GM19452 (cell line): ENCODE results near the gene HIVEP2.

Experiments
- ATAC-seq: cut with Tn5 transposase; IDR thresholded peaks from one replicate; pipeline ENCODE4 v1.9.1; 2021; ENCODE audit not compliant: unreplicated experiment

Gene HIVEP2

DNA sequence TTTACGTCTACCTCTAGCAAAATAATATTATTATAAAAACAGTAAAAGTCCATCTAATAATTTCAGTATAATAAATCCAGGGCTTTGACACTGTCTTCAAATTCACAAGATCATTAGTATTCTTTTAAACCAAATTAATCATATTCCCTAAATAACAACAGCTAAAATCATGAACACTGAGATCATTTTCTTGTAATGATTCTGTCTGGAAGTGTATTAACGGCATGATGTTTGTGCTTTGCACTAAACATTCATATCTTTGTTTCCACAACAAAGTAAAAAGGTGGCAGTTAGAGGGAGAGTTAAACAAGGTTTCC lies 18.8 kb downstream of the HIVEP2 start:
- ATAC-seq = no peak

DNA sequence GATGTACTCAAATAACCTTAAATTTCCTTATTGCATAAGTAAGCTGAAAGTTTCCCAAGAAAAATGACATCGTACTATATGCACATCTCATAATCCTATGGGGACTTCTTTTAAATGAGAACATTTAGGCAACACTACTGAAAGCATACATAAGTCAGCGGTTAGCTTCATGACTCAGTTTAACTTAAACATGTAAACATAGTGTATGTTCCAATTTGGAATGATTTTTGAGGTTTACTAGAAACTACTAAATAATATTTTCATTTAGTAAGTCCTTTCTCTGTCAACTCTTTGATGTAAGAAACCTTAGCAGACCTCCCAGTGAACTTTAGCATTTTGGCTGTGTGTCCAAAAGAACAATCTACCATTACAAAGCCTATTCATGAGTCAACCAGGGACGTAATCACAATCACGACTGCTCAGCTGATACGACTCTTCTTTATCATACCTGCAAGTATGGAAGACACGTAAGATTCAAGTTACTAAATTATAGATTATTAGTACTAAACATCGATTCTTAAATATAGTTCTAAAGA lies 19.3 kb downstream of the HIVEP2 start:
- no peak for ATAC-seq

DNA sequence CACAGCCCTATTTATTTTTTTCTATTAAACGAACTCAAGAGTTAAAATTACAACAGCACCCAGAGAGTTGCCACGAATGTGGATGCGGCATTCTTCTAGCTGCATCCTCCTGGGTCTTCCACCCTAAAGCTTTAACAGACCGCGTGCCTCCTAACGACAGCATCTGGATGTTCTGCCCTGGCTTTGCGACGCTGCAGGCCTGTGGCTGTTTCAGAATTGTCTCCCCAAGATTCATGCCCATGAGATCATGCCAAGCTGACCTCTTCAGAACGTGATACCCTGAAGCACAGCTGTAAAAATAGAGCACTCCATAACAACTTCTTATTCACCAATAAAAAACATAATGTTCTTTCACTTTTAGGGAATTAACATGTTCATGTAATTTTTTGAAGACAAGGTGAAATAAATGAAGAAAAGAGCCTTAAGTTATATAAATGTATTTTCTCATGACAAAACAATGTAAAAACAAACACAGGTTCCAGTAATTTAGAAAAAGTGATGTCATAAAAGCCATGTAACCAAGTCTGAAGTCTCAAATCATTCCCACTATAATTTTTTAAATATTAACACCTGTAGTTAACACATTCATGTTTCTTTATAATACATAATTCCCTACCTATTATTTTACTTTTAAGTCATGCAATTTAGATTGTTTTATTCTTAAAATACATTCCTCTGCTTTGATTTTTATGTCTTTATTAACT lies 26.5 kb downstream of the HIVEP2 start:
- no peak for ATAC-seq

DNA sequence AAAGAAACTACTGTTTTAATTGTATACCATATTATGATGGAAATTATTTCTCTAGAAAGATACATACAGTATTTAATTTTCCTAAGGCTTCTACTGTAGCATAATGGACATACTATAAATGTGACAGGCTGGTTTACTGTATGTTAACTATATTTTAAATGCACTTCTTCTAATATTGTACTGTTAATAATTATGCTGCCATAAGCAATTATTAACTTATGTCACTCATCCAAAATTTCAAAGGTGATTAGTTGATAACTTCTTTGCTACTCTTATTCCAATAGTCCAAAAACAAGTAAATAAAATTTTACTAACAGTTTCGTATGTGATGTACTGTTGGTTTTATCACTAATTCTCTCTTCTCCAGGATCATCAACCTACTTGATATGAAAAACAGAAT lies 28.1 kb downstream of the HIVEP2 start:
- no peak for ATAC-seq

DNA sequence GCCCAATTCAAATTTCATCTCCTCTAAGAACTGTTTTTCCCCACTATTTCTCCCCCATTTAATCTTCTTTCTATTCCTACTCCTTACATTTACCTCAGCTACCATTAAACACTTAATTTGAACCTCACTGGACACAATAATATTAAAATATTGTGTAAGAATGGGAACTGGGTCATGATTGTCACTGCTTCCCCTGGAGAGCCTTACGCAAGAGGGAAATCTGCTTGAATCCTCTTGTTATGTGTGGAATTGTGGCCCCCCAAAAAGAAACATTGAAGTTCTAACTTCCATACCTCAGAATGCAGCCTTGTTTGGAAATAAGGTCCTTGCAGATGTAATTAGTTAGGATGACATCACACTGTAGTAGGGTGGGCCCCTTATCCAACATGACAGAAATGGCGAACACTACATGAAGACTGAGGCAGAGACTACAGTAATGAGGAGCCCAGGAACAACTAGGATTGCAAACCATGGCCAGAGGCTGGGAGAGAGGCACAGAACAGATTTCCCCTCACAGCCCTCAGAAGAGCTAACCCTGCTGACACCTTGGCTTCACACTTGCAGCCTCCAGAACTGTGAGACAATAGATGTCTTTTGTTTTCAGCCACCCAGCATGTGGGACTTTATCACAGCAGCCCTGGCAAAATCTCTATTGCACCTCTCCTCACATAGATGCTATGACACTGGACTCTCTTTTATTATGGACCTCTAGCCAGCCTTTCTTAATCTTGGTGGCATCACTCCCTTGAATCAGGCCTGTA lies 29.9 kb downstream of the HIVEP2 start:
- ATAC-seq = no peak

DNA sequence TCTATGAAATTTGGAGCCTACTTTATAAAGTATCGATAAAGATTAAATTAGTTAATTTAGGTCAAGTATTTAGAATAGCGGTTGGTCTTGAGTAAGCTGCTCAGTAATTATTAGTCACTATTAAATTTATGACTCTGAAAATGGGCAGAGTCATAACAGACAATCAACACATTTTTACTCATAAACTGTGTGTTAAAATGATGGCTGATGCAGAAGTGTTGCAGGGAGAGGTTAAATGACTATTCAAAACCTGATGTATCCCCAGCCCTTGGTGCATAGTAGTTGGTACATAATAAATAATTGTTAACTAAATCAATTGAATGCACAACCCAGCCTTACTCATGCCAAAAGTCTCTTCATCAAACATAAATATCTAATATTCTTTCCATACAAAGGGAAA lies 30.6 kb downstream of the HIVEP2 start:
- no peak for ATAC-seq

DNA sequence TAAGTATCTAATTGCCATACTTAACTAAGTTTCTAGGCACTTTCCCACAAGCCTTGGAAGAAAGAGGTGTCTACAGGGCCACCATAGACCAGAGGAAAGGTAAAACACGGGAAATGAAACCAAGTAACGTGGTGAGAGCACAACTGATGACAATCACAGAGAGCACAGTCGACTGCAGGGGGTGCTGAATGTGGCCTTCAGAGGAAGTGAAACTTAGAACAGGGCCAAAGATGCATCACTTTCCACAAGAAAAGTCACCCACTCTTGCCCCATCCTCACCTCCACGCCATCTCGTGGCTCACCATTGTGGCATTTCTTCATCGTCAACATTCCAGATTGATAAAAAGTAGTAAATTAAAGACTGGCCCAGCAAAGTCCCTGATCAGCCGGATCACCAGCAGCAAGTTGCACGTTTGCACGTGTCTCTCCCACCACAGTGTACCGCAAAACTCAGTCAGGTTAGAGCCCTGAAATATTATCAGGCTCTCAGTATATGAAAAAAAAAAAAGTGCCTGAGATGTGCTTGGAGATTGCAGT lies 31.4 kb downstream of the HIVEP2 start:
- ATAC-seq = peak; percentile 96

DNA sequence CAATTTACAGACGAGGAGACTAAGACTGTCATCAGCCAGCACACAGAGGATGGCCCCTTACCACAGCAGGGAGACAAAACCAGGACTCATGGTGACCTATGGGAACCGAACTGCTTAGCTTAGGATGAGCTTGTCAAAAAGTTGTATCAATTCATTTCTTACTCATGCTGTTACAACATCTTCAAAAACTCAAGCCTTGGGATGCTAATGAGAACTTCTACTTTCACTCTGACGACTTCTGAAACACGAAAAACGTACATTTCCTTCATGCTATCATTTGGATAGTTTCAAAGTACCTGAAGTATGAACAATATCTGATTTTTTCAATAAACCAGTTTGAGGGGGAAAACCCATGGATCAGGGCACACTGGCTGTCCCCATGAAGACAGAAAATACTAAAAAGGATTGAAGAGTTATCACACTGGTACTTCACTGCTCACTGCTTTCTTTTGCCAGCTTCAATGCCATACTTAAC lies 31.9 kb downstream of the HIVEP2 start:
- peak; percentile 62 for ATAC-seq

DNA sequence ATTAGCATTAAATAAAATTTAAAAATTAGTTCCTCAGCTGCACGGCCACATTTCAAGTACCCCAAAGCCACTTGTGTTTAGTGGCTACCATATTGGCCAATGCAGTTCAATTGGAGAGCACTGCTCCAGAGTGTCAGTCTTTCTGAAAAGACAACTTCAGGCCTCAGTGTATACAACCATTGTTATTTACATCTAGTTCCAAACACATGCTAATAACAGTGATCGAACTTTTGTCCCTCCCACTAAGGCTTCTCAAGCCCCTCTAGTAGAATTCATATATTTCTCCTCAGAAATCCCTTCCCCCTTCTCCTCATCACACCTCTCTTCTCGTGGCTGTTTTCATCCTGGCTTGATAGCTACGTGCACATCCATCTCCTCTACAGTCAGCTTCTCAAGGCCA lies 32.9 kb downstream of the HIVEP2 start:
- no peak for ATAC-seq

DNA sequence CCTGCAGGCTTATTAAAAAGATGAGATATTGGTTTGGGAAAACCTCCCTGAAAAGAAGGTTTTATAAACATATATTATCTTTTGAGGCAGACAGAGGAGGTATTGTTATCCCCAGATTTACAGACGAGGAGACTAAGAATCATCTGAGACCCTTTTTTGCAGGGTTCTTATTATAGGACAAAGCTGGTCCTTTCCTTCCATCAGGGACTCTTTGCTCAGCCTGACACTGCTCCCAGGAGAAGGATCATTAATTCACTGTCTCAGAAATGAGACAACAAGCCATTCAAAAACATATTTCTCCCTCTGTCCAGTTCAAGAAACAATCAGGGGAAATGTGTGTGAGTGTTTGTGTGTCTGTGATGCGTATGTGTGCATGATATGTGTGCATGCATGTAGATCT lies 33.5 kb downstream of the HIVEP2 start:
- no peak for ATAC-seq

DNA sequence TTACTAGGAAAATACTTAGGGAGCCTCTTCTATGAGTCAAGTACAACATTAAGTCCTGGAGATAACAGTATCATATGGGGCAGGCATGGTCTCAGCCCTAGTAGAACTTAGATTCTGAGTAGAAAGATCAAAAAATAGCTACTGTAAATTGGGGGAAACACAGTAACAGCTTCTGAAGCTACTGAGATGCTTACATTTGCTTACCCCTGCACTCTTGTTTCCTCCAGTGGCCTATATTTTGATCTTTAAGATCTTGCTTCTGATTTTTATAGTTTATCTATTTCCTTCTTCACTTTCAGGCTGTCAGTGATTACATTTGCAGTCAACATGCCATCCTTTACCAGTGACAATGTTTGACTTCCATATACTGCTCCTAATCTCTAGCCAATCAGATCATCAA lies 35.3 kb downstream of the HIVEP2 start:
- no peak for ATAC-seq

DNA sequence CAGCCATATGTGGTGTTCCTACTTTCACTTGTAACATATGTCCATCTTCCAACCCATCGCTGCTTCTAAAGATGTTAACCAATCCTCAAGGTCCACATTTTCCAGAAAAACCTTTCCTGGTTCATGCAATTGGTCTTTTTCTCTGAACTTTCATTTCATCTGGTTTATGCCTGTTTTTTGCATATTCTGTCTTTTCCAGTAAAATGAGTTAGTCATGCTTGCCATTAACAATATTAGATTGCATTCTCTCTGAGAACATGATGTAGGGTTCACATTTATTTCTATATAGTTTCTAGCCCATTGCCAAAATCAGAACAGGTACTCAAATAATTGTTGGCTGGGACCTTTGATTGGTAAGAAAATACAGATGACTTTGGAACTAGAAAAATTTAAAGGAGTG lies 36.7 kb downstream of the HIVEP2 start:
- ATAC-seq = no peak

DNA sequence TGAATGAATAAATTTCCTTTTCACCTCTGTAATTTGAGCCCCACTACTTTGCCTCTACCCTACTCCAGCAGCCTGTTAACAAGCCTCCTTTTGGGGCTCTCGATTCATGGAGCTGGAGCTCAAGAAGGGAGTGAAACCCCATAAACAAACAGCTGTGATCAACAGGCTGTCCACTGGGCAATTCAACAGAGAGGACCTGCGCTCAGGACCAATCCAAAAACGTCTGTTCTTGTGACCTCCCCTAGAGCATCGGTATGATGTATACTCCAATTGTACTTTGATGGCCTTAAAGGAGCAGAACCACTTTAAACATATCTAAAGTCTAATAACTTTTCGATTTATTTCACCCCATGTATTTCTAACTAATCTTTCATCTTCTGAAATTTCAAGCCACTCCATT lies 37.4 kb downstream of the HIVEP2 start:
- peak; percentile 17 for ATAC-seq

DNA sequence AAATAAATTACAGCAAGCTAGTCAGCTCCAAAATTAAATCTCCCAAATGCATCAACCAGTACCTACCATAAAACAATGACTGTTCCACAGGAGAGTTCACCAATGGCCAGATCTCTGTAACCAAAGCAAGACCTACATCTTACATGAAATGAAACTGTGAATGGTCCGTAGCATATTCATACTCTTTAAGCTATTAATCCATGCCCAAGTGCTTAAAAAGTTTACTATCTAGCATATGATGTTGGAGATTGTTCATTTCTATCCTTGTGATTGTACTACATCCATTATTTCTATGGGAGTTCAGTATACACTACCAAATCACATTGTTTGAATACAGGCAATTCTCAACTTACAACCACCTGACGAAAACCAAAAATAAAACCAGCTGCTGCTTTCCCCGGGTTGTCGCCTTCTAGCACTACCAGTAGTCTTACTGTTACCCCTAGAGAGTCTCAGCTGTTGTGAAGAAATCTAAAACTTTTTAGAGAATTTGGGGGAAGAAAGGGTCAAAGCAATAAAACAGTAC lies 38.0 kb downstream of the HIVEP2 start:
- ATAC-seq = peak; percentile 78

DNA sequence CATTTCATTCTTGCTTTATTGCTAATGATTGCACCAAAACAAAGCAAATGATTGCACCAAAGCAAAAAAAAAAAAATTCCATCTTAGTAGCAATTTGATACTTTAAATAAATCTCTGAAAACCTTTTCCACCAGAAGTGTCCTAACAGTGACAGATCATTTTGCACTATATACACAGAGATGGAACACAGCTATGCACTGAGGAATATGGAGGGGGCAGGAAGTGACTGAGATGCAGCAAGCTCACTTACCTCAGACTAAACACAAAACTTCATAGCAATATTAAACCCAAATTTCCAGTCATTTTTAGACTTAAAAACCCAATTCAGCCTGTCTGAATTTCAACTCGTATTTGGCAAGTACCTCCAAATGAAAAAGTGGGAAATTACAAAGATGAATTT lies 41.2 kb downstream of the HIVEP2 start:
- no peak for ATAC-seq

DNA sequence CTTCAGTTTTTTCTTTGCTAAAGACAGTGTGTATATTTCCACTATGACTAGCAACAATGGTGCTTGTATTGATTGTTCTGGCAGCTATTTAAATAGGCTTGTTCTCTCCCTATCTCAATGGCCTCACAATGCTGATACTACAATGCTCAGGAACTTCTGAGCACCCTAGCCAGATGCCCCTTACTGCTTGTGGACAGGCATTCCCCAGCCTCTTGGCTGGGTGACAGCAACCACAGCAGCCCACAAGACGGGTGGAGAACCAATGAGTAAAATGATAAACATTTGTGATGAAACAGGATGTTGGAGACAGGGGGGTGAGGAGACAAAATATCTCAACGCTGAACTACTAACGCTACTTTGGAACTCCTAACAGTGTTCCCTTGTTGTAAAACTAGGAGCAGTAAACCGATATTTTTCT lies 42.3 kb downstream of the HIVEP2 start:
- peak; percentile 65 for ATAC-seq

DNA sequence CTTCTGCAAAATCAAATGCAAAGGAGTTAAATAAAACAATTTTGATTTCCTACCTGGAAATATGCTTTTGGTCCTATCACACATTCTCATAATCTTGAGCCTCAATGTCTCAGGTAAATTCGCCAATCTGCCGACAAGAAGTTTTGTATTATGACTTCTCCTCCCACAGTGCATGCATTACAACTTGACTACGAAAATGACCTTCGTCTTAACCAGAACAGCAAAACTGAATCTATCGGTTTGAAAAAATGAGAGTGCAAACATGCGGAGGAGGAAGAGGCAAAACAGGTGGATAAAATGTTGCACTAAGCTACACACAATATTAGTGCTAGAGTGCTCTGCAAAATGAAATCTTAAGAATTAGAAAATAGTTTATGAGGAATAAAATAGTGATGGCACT lies 43.4 kb downstream of the HIVEP2 start:
- no peak for ATAC-seq

DNA sequence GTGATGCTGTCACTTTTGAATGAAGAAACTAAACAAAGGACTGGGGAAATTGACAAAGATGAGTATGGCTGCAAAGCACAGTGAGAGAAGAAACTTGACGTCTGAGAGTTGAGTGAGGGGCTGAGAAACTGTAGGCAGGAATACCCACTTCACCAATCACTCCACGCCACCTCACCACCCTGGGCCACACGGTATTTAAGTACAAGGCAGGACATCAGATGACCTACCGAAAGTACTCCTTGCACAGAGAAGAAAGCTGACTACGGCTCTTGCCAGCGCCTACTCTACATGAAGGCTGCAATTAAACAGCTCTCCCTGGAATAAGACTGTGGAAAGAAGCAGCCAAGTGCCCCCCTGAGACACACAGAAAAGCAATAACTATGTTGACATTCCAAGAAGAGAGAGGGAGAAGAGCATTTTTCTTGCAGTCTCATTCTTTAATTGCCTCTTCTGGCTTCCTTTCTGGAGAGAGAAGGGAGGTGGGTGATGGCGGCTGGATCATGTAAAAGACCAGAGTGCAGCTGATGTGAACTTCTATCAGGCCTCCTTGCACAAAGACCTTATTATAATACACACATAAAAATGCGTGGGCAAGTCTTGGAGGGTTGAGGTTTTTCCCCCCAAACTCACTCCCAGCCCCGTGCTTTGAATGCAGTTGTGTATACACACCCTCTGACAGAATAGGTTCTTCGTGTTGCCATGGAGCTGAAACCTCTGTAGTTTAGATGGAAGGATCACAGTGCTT lies 44.6 kb downstream of the HIVEP2 start:
- ATAC-seq = no peak

DNA sequence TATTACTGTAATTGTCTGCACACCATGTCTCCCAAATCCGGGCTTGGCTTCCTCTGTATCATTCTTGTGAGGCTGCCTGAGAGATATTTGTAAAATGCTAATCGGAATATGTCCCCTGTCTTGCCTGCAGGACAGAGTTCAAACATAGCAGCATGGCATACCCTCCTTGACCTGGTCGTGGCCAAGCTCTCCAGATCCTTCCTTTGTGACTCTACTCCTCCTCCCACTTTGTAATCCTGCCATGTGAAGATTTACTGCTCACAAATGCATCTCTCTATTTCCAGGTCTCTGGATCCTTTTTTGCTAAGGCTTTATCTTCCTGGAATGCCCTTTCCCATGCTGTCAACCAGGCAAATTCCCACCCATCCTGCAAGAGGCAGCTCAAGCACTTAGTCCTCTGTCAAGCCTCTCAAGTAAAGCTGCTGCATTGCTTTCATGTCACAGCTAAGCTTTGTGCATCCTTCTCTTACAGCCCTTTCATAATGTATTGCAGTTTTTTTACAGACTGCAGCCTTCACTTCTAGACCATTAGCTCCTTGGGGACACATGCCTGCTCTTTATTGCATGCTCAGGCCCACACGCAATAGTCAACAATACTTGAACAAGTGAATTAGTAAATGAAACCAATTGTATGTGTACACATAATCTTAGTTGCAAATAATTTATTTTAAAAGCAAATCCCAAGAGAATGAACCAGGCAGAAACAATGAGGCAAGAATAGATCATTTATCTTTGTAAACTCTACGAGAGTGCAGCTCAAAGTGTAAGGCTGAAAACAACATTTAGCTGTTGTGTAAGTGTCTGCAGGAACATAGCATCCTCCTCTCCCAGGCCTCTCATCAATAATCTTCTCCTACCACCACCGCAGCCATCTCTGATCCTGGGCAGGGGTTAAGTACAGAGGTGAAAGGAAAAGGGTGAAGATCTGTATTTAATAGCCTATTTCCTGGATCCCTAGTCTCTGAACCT lies 45.8 kb downstream of the HIVEP2 start:
- no peak for ATAC-seq

DNA sequence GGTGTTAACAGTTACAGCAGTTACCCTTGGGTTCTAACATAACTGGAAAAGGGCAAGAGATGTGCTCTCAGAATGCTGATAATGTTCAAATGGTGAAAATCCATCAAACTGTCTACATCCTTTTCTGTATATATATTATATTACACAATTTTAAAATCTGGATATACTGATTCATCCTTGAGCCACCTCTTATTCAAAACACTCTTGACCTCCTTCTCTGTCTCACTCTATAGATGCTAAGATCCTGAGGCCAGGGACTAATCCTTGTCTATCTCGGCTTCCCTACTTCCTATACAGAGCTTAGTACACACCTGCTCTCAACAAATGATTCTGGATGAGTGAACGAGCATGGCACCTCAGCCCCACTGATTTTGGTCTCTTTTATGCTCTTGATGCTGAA lies 47.3 kb downstream of the HIVEP2 start:
- ATAC-seq = no peak
